ENCODE measurements around the gene AURKB.

GRCh38 chr17:8163978-8164814 lies 46.2 kb downstream of the AURKB start:
- TF ChIP-seq CTCF (IDR thresholded peaks at IDR 0.05; ENCODE audit: poor library complexity, severe bottlenecking) (no peak), RAD21 (conservative IDR thresholded peaks at IDR 0.05) (no peak), EP300 (conservative IDR thresholded peaks at IDR 0.05; ENCODE audit: poor library complexity, severe bottlenecking) (no peak), TAF1 (IDR thresholded peaks at IDR 0.05; ENCODE audit: low read depth) (no peak)
